ENCODE results near the gene PDGFA. TPM values are rescaled to one million over a fixed set of nuclear protein-coding genes. Genes with fewer than 3 reads are reported as not detected.

Gene PDGFA
- total RNA-seq, 1 experiment from 2014 or later = 35.8 TPM

- no peak overlapping the region for H2BK20ac ChIP-seq (ENCODE audit: low read depth, low read length, poor library complexity, severe bottlenecking)
- H3K27ac ChIP-seq (ENCODE audit: insufficient read length, low read depth, low read length) = no peak overlapping the region
- no peaks in the 10 kb centered on the region for H3K79me2 ChIP-seq (ENCODE audit: insufficient read depth, low read length)
- no CpG with 5 or more reads among the region's 24 CpGs for WGBS (ENCODE audit: extremely low coverage, insufficient read length, low lambda C conversion rate)
- peak overlapping the region; percentile 46 for H3K4me2 ChIP-seq (ENCODE audit: insufficient read depth, insufficient read length, low read length)
- Mint-ChIP-seq H3K4me1 (peaks cover 15 to 29% of the 10 kb centered on the region in 2 experiments), H3K9me3 (no peaks in the 10 kb centered on the region), H3K27ac (no peak overlapping the region; a peak in 1 of 7 replicates), H3K4me3 (peak overlapping the region; percentile 33 to 48; a peak in 4 of 5 replicates), H3K36me3 (ENCODE audit: insufficient read depth in 1 of 3, low read depth in 3 of 3) (no peaks in the 10 kb centered on the region), H3K27me3 (ENCODE audit: low read depth) (peaks cover 43% of the 10 kb centered on the region)
- H3K4ac ChIP-seq (ENCODE audit: low read depth, low read length) = no peak overlapping the region
- DNase-seq = peak; percentile 60
- no peak overlapping the region for H3K9ac ChIP-seq (ENCODE audit: extremely low read depth, insufficient read length, low read length)
- H2AFZ ChIP-seq (ENCODE audit: low read length) = no peak overlapping the region
- H3K9me3 ChIP-seq (ENCODE audit: control insufficient read depth, low read depth, low read length) = no peaks in the 10 kb centered on the region
- H2BK5ac ChIP-seq (ENCODE audit: insufficient read length, low read length) = no peak overlapping the region
- no peak for TF ChIP-seq CTCF (conservative IDR thresholded peaks at IDR 0.05)
- no peaks in the 10 kb centered on the region for H3K23me2 ChIP-seq (ENCODE audit: insufficient read length, low read depth, low read length, poor library complexity, severe bottlenecking)
- H3T11ph ChIP-seq (ENCODE audit: low read length) = no peak overlapping the region
- no peaks in the 10 kb centered on the region; the same call in 1 of the 2 replicates for H3K27me3 ChIP-seq (ENCODE audit: insufficient read depth, low read length)
- 0 out of 2 replicates have a peak overlapping the region, but pooled peaks have one; percentile 7 for H3K14ac ChIP-seq (ENCODE audit: insufficient read depth, low read length)
- no peak overlapping the region for H4K91ac ChIP-seq (ENCODE audit: insufficient read length, low read depth, low read length)
- no peak overlapping the region for H2AK5ac ChIP-seq (ENCODE audit: insufficient read length, low read length)
- H2BK15ac ChIP-seq (ENCODE audit: low read depth, low read length) = no peak overlapping the region
- no peak overlapping the region for H3K18ac ChIP-seq (ENCODE audit: insufficient read length, low read depth, low read length)
- H3K79me1 ChIP-seq (ENCODE audit: insufficient read depth, low read depth, low read length, poor library complexity, severe bottlenecking) = no peaks in the 10 kb centered on the region
- no peak overlapping the region for H2BK120ac ChIP-seq (ENCODE audit: low read depth, low read length, poor library complexity, severe bottlenecking)
- H4K5ac ChIP-seq (ENCODE audit: insufficient read length, low read depth, low read length) = no peak overlapping the region
- no peak overlapping the region for H3K56ac ChIP-seq (ENCODE audit: insufficient read length, low read depth, low read length)
- no peak overlapping the region for H2BK12ac ChIP-seq (ENCODE audit: insufficient read length, low read depth, low read length)
- H3K4me1 ChIP-seq (ENCODE audit: insufficient read depth, low read length) = no peaks in the 10 kb centered on the region
- H3K23ac ChIP-seq (ENCODE audit: insufficient read length, low read depth, low read length) = no peak overlapping the region
- H4K20me1 ChIP-seq (ENCODE audit: control insufficient read depth, insufficient read depth, insufficient read length) = no peaks in the 10 kb centered on the region
- H4K8ac ChIP-seq (replicated peaks; ENCODE audit: insufficient read length, low read depth, low read length) = no peak overlapping the region
Observed at GRCh38 chr7:451255-452225, 68.1 kb downstream of the PDGFA start.

Measured in H9 (cell line).